GM12878 (cell line): Measurements from ENCODE around the gene RADIL. TPM values are rescaled to one million over a fixed set of nuclear protein-coding genes. Genes with fewer than 3 reads are reported as not detected.

Source experiments
- ATAC-seq: fragments of 200-7000 bp; cut with Tn5 transposase; 3 replicates; pipeline ENCODE4 v1.9.1; 2020; ENCODE audit warnings: mild to moderate bottlenecking, moderate library complexity
- BruUV-seq: library from RNA; stranded (reverse); fragments of 400-500 nt; replicated peaks from 2 replicates; lab custom pipeline; 2021; lab: Mats Ljungman, UMichigan
- CTCF ChIA-PET: fragments of 300-600 bp; sonication (Branson Sonifier 250); formaldehyde crosslinking; extraction: SDS; loops from one replicate; lab custom pipeline; 2021; ENCODE audit warnings: inconsistent platforms; lab: Yijun Ruan, JAX
- POLR2A ChIA-PET: fragments of 350-600 bp; formaldehyde crosslinking; extraction: SDS; loops from one replicate; lab custom pipeline; 2021; ENCODE audit warnings: inconsistent platforms; lab: Charles Lee
- RAD21 ChIA-PET: fragments of 300-600 bp; sonication (Branson Sonifier 250); formaldehyde crosslinking; loops from one replicate; lab custom pipeline; 2023; ENCODE audit warnings: antibody characterized with exemption; ENCODE audit not compliant: unreplicated experiment; lab: Charles Lee
- SMC1A ChIA-PET: fragments of 300-600 bp; sonication (Branson Sonifier 250); formaldehyde crosslinking; loops from one replicate; lab custom pipeline; 2023; ENCODE audit not compliant: unreplicated experiment, uncharacterized antibody; lab: Charles Lee
- DNase-seq: peaks from one replicate; pipeline ENCODE4 v3.0.0-alpha.2; 2011; ENCODE audit warnings: low read depth, low spot score
- FAIRE-seq: peaks from 3 replicates; lab custom pipeline; 2011; peaks lifted over from hg19 to GRCh38; lab: Jason Lieb, UNC
- H2AFZ ChIP-seq: 2 replicates; pipeline ENCODE4 v1.6.0; 2011; ENCODE audit warnings: low read depth, low read length, control low read depth; ENCODE audit not compliant: control insufficient read depth
- H3K27ac ChIP-seq: 2 replicates; pipeline ENCODE4 v1.5.1; 2011; ENCODE audit warnings: control low read depth; ENCODE audit not compliant: control insufficient read depth, insufficient read depth
- H3K27me3 ChIP-seq, 2 experiments: replicated peaks in 1 of 2; 2 replicates each; pipeline versions ENCODE4 v1.6.0 to v1.6.1; 2011; ENCODE audit warnings: low read length in 1 of 2; ENCODE audit not compliant: control insufficient read depth in 2 of 2, insufficient read depth in 2 of 2
- H3K36me3 ChIP-seq, 2 experiments: 2 replicates each; pipeline ENCODE4 v1.5.1; 2011; ENCODE audit warnings: low read length in 1 of 2; ENCODE audit not compliant: control insufficient read depth in 2 of 2, insufficient read depth in 2 of 2
- H3K4me1 ChIP-seq: 2 replicates; pipeline ENCODE4 v1.6.1; 2011; ENCODE audit warnings: mild to moderate bottlenecking, low read length, moderate library complexity, mixed read lengths; ENCODE audit not compliant: control insufficient read depth, insufficient read depth
- H3K4me2 ChIP-seq: 2 replicates; pipeline ENCODE4 v1.6.0; 2011; ENCODE audit warnings: control low read depth; ENCODE audit not compliant: control insufficient read depth, insufficient read depth
- H3K4me3 ChIP-seq: fragments of 200-600 bp; sonication (generic); 2 replicates; pipeline ENCODE4 v1.5.1; 2016
- H3K79me2 ChIP-seq: 2 replicates; pipeline ENCODE4 v1.6.0; 2011; ENCODE audit warnings: low read length; ENCODE audit not compliant: control insufficient read depth, insufficient read depth
- H3K9ac ChIP-seq: 2 replicates; pipeline ENCODE4 v1.8.0; 2011; ENCODE audit warnings: low read length, control low read depth, mixed read lengths; ENCODE audit not compliant: control insufficient read depth, insufficient read depth
- H3K9me3 ChIP-seq: replicated peaks from 3 replicates; pipeline ENCODE4 v1.5.1; 2011; ENCODE audit warnings: mild to moderate bottlenecking, low read length; ENCODE audit not compliant: control insufficient read depth, insufficient read depth
- H4K20me1 ChIP-seq: 2 replicates; pipeline ENCODE4 v1.6.0; 2011; ENCODE audit not compliant: control insufficient read depth, insufficient read depth
- ATF2 ChIP-seq: IDR thresholded peaks from 2 replicates; pipeline ENCODE4 v1.6.1; 2012; ENCODE audit warnings: low read length, inconsistent platforms
- HDAC2 ChIP-seq: fragments of 200-600 bp; sonication (generic); IDR thresholded peaks from 2 replicates; pipeline ENCODE4 v1.6.1; 2017
- IKZF1 ChIP-seq: fragments of 450-650 bp; conservative IDR thresholded peaks from 2 replicates; pipeline ENCODE4 v1.6.1; 2017; ENCODE audit warnings: antibody characterized with exemption, mild to moderate bottlenecking
- KLF5 ChIP-seq: fragments of 450-650 bp; IDR thresholded peaks from 2 replicates; pipeline ENCODE4 v1.6.1; 2014; ENCODE audit warnings: mild to moderate bottlenecking; ENCODE audit not compliant: partially characterized antibody
- MYC ChIP-seq: IDR thresholded peaks from 2 replicates; pipeline ENCODE4 v1.6.1; 2011; ENCODE audit warnings: mild to moderate bottlenecking, low read length, moderate library complexity, inconsistent platforms; ENCODE audit not compliant: insufficient read depth, insufficient replicate concordance, insufficient read length, severe bottlenecking
- NKRF ChIP-seq: fragments of 450-650 bp; conservative IDR thresholded peaks from 2 replicates; pipeline ENCODE4 v1.6.1; 2017; ENCODE audit warnings: mild to moderate bottlenecking, moderate library complexity
- PAX5 ChIP-seq: IDR thresholded peaks from 2 replicates; pipeline ENCODE4 v1.6.1; 2011; ENCODE audit warnings: low read depth, low read length, borderline replicate concordance
- PBX3 ChIP-seq: IDR thresholded peaks from 2 replicates; pipeline ENCODE4 v1.6.1; 2011; ENCODE audit warnings: mild to moderate bottlenecking, low read depth, low read length, moderate library complexity; ENCODE audit not compliant: insufficient replicate concordance
- PML ChIP-seq: IDR thresholded peaks from 2 replicates; pipeline ENCODE4 v1.6.1; 2012; ENCODE audit warnings: low read length, inconsistent platforms
- RBBP5 ChIP-seq: fragments of 200-600 bp; sonication (generic); conservative IDR thresholded peaks from 2 replicates; pipeline ENCODE4 v1.6.1; 2016
- STAT1 ChIP-seq: fragments of 450-650 bp; conservative IDR thresholded peaks from 2 replicates; pipeline ENCODE4 v1.6.1; 2014; ENCODE audit warnings: antibody characterized with exemption, mild to moderate bottlenecking
- WGBS: methylation state at CpG from one replicate; pipeline ENCODE4 v1.1.6; 2016; ENCODE audit warnings: low lambda C conversion rate; ENCODE audit not compliant: insufficient replicate concordance, insufficient coverage; ENCODE audit errors: missing lambda C conversion rate; 5-methylcytosine and 5-hydroxymethylcytosine counted together
- in situ Hi-C: fragments of 300-500 bp; cut with MboI; formaldehyde crosslinking; loops from 9 replicates; pipeline ENCODE4 v1.14.3; 2018; ENCODE audit warnings: mixed read lengths
- intact Hi-C: fragments of 100-400 bp; cut with micrococcal nuclease; formaldehyde crosslinking; loops from one replicate; pipeline ENCODE4 v1.14.2; 2022; ENCODE audit not compliant: unreplicated experiment
- polyA plus RNA-seq, 11 experiments: library from polyadenylated mRNA; depleted of rRNA in 4 of 11; unstranded in 6 of 11; stranded (reverse) in 5 of 11; fragments of >200 nt; fragmentation: Nextera tagmentation in 4 of 11; fragmentation: Illumina TruSeq in 1 of 11; extraction: Ambion mirVana in 4 of 11; extraction: Trizol in 1 of 11; gene quantifications; 1 replicate in 1 of 11; 2 replicates in 10 of 11; pipeline versions ENCODE4 v1.2.1 to v1.2.3, GENCODE V29; 2011 to 2016; ENCODE audit warnings: inconsistent platforms in 2 of 11, missing spikeins in 2 of 11, low read depth in 1 of 11
- total RNA-seq, 4 experiments: library from RNA; depleted of rRNA in 3 of 4; stranded (reverse); fragments of >200 nt in 3 of 4; fragmentation: Illumina TruSeq in 1 of 4; extraction: Trizol in 1 of 4; gene quantifications; 2 replicates each; pipeline versions ENCODE4 v1.2.1 to v1.2.3, GENCODE V29; 2013 to 2021

RADIL gene
- total and polyA plus RNA-seq, 10 of the 15 experiments (the other 5 are each of a cell fraction or from before 2014, with no cell fraction given) = 0.05 to 0.06 TPM; not detected in 8

DNA sequence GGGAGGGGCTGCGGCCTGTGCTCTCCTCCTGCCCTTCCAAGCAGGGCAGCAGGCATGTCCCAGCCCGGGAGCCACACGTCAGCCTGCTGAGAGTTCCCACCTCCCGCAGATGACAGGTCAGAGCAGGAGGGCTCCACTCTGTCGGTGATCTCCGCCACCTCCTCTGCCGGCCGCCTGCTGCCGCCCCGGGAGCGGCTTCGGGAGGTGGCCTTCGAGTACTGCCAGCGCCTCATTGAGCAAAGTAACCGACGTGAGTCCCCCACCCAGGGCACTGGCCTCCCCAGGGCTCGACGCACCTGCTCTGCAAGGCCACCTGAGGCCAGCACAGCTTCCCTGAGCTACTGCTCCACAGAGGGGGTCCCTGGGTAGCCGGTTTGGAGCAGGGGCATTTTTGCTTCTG is 98.7 kb downstream of the RADIL start:
- SMC1A ChIA-PET = no interaction called here
- Histone ChIP-seq H4K20me1 (no peaks in the 10 kb centered on the region), H3K9me3 (no peaks in the 10 kb centered on the region), H2AFZ (no peak overlapping the region), H3K27ac (no peak overlapping the region), H3K4me1 (no peaks in the 10 kb centered on the region), H3K9ac (no peak overlapping the region), H3K4me2 (no peak overlapping the region), H3K27me3 (no peaks in the 10 kb centered on the region), H3K4me3 (no peak overlapping the region), H3K36me3 (peaks cover 11 to 29% of the 10 kb centered on the region in 2 experiments), H3K79me2 (no peaks in the 10 kb centered on the region)
- in situ Hi-C loops (no loop called here), intact Hi-C loops (no loop called here)
- no TSS peak for BruUV-seq
- CTCF ChIA-PET = interaction anchor here (2.0 kb wide), 1 partner anchor 13 kb away, joined by 5 read pairs; no protein-coding TSS in a partner anchor
- TF ChIP-seq STAT1 = no peak
- TF ChIP-seq IKZF1 = no peak
- POLR2A ChIA-PET = no interaction called here
- no peak for FAIRE-seq
- RAD21 ChIA-PET = no interaction called here
- 92% methylated on average over 19 of the region's 19 CpGs for WGBS
- no peak for DNase-seq
- no peak for ATAC-seq

- Histone ChIP-seq H3K9ac (no peak overlapping the region), H3K36me3 (peaks cover 11 to 29% of the 10 kb centered on the region in 2 experiments), H3K4me3 (no peak overlapping the region), H4K20me1 (no peaks in the 10 kb centered on the region), H3K4me1 (no peaks in the 10 kb centered on the region), H3K4me2 (no peak overlapping the region), H3K79me2 (no peaks in the 10 kb centered on the region), H3K27me3 (no peaks in the 10 kb centered on the region), H2AFZ (no peak overlapping the region), H3K9me3 (no peaks in the 10 kb centered on the region), H3K27ac (no peak overlapping the region)
- SMC1A ChIA-PET = no interaction called here
- no peak for DNase-seq
- CTCF ChIA-PET = no interaction called here
- POLR2A ChIA-PET = no interaction called here
- in situ Hi-C loops = no loop called here
- no peak for FAIRE-seq
- no TSS peak for BruUV-seq
- intact Hi-C loops = no loop called here
- WGBS = 97% methylated on average over 40 of the region's 40 CpGs
- RAD21 ChIA-PET = no interaction called here
- no peak for ATAC-seq
- TF ChIP-seq PBX3 = no peak
- no peak for TF ChIP-seq PAX5
- no peak for TF ChIP-seq KLF5
- TF ChIP-seq PML = no peak
- TF ChIP-seq NKRF = no peak
- TF ChIP-seq MYC = no peak
- no peak for TF ChIP-seq HDAC2
- TF ChIP-seq RBBP5 = no peak
- no peak for TF ChIP-seq ATF2
Observed at GRCh38 chr7:4783762-4784351, 99.7 kb downstream of the RADIL start.
